NCI-H2227 (cell line): ENCODE results near the gene FBN3.

Experiments
- DNase-seq: peaks from one replicate; lab custom pipeline; 2025; ENCODE audit not compliant: unreplicated experiment; lab: John Stamatoyannopoulos, UW

The FBN3 gene

GRCh38 chr19:8094336-8094735, 55.1 kb downstream of the FBN3 start:
- no peak for DNase-seq

GRCh38 chr19:8093740-8094139, 55.7 kb downstream of the FBN3 start:
- no peak for DNase-seq

GRCh38 chr19:8090950-8091349, 58.4 kb downstream of the FBN3 start:
- DNase-seq = no peak

- DNase-seq = no peak
These were observed 59.5 kb downstream of the FBN3 start for GRCh38 chr19:8089664-8090601.

GRCh38 chr19:8088752-8089663, 60.4 kb downstream of the FBN3 start:
- no peak for DNase-seq

- DNase-seq = no peak
These were observed 61.5 kb downstream of the FBN3 start for GRCh38 chr19:8087876-8088275.

- no peak for DNase-seq
These were observed 62.5 kb downstream of the FBN3 start for GRCh38 chr19:8086849-8087248.

GRCh38 chr19:8085598-8086408, 63.6 kb downstream of the FBN3 start:
- no peak for DNase-seq

- no peak for DNase-seq
These were observed 65.2 kb downstream of the FBN3 start for GRCh38 chr19:8084152-8084551.

- no peak for DNase-seq
These were observed 66.3 kb downstream of the FBN3 start for GRCh38 chr19:8083141-8083540.

GRCh38 chr19:8081569-8082550, 67.5 kb downstream of the FBN3 start:
- no peak for DNase-seq

GRCh38 chr19:8080832-8081231, 68.6 kb downstream of the FBN3 start:
- DNase-seq = no peak

- no peak for DNase-seq
These were observed 69.4 kb downstream of the FBN3 start for GRCh38 chr19:8079988-8080387.

GRCh38 chr19:8075158-8076074, 74.0 kb downstream of the FBN3 start:
- DNase-seq = no peak

GRCh38 chr19:8074501-8074900, 74.9 kb downstream of the FBN3 start:
- no peak for DNase-seq

GRCh38 chr19:8071912-8072311, 77.5 kb downstream of the FBN3 start:
- no peak for DNase-seq

- DNase-seq = no peak
These were observed 80.1 kb downstream of the FBN3 start for GRCh38 chr19:8069096-8069973.

GRCh38 chr19:8065875-8066261, 83.5 kb downstream of the FBN3 start:
- no peak for DNase-seq
